ENCODE data around the gene COQ9.

DNA sequence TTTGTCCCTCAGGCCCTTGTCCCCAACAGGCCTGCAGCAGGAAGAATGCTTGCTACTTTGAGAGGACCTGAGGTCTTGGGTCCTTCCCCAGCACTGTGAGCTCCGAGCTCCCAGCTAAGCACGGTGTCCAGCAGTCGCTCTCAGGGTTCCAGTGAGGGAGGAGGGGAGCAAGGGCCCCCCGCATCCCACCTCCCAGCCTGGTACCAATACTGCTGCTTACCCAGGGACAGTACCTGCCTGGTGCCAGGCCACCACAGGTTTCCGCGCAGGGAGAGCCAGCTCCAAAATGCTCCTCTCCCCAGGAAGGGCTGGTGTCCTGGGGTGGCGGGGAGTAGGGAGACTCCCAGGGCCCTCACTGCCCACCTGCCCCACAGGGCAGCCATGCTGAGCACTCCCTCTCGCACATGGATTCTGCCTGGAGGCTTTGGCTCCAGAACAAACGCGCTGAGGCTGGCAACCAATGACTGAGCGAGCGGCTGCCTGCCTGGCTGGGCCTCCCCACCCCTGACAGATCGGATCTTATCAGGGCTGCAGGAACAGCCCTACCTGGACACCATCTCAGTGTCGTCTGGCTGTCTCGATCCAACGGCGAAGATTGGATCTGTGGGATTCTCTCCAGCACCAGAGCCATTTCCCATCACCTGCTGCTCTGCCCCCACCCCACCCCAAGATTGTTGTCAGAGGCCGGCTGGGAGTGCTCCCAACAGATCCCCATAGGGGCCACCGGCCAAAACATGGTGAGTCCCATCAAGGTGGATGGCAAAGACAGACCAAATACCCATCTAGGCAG lies 36.6 kb downstream of the COQ9 start:
- no peak for TF ChIP-seq POLR2AphosphoS5 (IDR thresholded peaks at IDR 0.05)
- no peak for TF ChIP-seq CTCF (IDR thresholded peaks at IDR 0.05)
- no peak for TF ChIP-seq EP300 (IDR thresholded peaks at IDR 0.05)
- no peak for TF ChIP-seq POLR2A (IDR thresholded peaks at IDR 0.05)
